ENCODE measurements around the gene ASTN1.

DNA sequence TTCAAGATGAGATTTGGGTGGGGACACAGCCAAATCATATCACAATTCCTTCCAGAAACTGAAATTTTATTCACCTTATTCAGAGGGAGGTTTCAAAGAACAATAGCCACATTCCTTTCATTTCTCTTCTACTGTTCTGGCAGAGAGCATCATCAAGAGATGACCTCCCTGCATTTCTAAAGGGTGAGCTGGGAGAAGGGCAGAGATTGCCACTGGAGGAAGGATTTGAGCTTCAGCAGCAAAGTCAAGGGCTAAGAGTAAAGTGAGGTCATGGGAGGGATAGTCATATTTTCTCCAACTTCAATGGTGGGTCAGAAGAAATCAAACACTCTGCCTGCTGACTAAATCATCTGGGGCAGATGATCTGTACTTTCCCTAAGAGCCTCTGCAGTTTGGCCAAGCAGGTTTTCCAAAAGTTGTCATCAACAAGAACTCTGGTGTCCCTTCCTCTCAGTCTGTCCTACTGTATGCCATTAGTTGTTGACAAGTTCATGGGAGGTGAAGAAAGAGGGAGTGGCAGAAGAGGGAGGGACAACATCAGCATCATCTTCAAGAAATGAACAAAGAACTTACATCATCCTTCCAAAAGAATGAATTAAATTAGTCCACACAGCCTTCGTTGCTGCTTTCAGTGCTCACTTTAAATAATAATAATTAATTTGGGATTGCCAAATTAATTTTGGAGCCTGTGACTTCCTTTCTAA, 298.3 kb downstream of the ASTN1 start:
- TF ChIP-seq, protein P1, sequence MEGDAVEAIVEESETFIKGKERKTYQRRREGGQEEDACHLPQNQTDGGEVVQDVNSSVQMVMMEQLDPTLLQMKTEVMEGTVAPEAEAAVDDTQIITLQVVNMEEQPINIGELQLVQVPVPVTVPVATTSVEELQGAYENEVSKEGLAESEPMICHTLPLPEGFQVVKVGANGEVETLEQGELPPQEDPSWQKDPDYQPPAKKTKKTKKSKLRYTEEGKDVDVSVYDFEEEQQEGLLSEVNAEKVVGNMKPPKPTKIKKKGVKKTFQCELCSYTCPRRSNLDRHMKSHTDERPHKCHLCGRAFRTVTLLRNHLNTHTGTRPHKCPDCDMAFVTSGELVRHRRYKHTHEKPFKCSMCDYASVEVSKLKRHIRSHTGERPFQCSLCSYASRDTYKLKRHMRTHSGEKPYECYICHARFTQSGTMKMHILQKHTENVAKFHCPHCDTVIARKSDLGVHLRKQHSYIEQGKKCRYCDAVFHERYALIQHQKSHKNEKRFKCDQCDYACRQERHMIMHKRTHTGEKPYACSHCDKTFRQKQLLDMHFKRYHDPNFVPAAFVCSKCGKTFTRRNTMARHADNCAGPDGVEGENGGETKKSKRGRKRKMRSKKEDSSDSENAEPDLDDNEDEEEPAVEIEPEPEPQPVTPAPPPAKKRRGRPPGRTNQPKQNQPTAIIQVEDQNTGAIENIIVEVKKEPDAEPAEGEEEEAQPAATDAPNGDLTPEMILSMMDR (IDR thresholded peaks at IDR 0.05): no peak
- TF ChIP-seq POLR2A (IDR thresholded peaks at IDR 0.05): no peak
